ENCODE results near the gene PRR22. TPM values are rescaled to one million over a fixed set of nuclear protein-coding genes. Genes with fewer than 3 reads are reported as not detected.

PRR22 gene
- total and polyA plus RNA-seq, 2 donors (not counting 3 experiments of a cell fraction or from before 2014, with no cell fraction given), result 1.4 to 3.4 TPM

GRCh38 chr19:5751709-5752108 is 32.8 kb downstream of the PRR22 start:
- intact Hi-C loops (cut with micrococcal nuclease) (no loop called here), dilution Hi-C loops (cut with MboI; ENCODE audit: extremely low pct_ligation_motif_present, low sequenced_read_pairs) (no loop called here)
- Histone ChIP-seq H3K4me2 (ENCODE audit: insufficient read depth, low read length) (no peak overlapping the region), H4K20me1 (replicated peaks; ENCODE audit: control insufficient read depth, extremely low read depth, insufficient read depth, low read length) (no peaks in the 10 kb centered on the region), H3K4me3 (replicated peaks in 1 of 3; ENCODE audit: insufficient read depth in 1 of 3, low read depth in 1 of 3, low read length in 3 of 3) (no peak overlapping the region), H3K4me1 (ENCODE audit: control insufficient read depth, extremely low read depth, insufficient read depth, low read length) (no peaks in the 10 kb centered on the region), H3K9me1 (replicated peaks; ENCODE audit: control insufficient read depth, extremely low read depth, insufficient read depth, low read length) (no peaks in the 10 kb centered on the region), H3K9ac (replicated peaks; ENCODE audit: extremely low read depth, insufficient read depth, low read length) (no peak overlapping the region), H3K9me3 (replicated peaks; ENCODE audit: control insufficient read depth, insufficient read depth, low read length) (no peaks in the 10 kb centered on the region), H3K27me3 (ENCODE audit: control insufficient read depth in 2 of 2, insufficient read depth in 2 of 2, low read length in 2 of 2) (no peaks in the 10 kb centered on the region), H3K79me2 (ENCODE audit: control insufficient read depth, insufficient read depth, low read length) (no peaks in the 10 kb centered on the region), H3K36me3 (ENCODE audit: control insufficient read depth in 2 of 2, extremely low read depth in 1 of 2, insufficient read depth in 2 of 2, low read length in 2 of 2) (no peaks in the 10 kb centered on the region), H3K27ac (ENCODE audit: insufficient read depth, low read depth, low read length) (no peak overlapping the region), H2AFZ (ENCODE audit: low read depth, low read length) (no peak overlapping the region)
- no peak for DNase-seq (ENCODE audit: low read depth, low spot score)
- ChIA-PET POLR2A (no interaction called here), CTCF (no interaction called here)
- no TSS peak for BruUV-seq (replicated peaks)
- FAIRE-seq, result no peak
- TF ChIP-seq GATA2 (IDR thresholded peaks at IDR 0.05; ENCODE audit: insufficient read depth, insufficient read length, low read depth, low read length) (no peak), JUN (IDR thresholded peaks at IDR 0.05; ENCODE audit: borderline replicate concordance, insufficient read depth, insufficient read length, low read depth) (no peak), EZH2 (IDR thresholded peaks at IDR 0.05; ENCODE audit: borderline replicate concordance, low read depth, low read length, severe bottlenecking) (no peak), CTCF (IDR thresholded peaks at IDR 0.05; ENCODE audit: extremely low read depth in 1 of 2, insufficient read depth in 1 of 2, low read depth in 1 of 2, low read length in 2 of 2) (no peak), MYC (IDR thresholded peaks at IDR 0.05; ENCODE audit: low read depth, low read length) (no peak)

- POLR2A ChIA-PET, result no interaction called here
- intact Hi-C loops (cut with micrococcal nuclease), result no loop called here
- no peaks in the 10 kb centered on the region for H3K27me3 ChIP-seq (ENCODE audit: control insufficient read depth in 2 of 2, insufficient read depth in 2 of 2, low read length in 2 of 2)
- no peaks in the 10 kb centered on the region for H3K79me2 ChIP-seq (ENCODE audit: control insufficient read depth, insufficient read depth, low read length)
- H3K4me3 ChIP-seq (replicated peaks in 1 of 3; ENCODE audit: insufficient read depth in 1 of 3, low read depth in 1 of 3, low read length in 3 of 3), result no peak overlapping the region
- H3K9me1 ChIP-seq (replicated peaks; ENCODE audit: control insufficient read depth, extremely low read depth, insufficient read depth, low read length), result no peaks in the 10 kb centered on the region
- DNase-seq (ENCODE audit: low read depth, low spot score) (no peak), FAIRE-seq (no peak)
- CTCF ChIA-PET, result interaction anchor here (0.7 kb wide), 1 partner anchor 512 kb away, joined by 3 read pairs; no protein-coding TSS in a partner anchor
- dilution Hi-C loops (cut with MboI; ENCODE audit: extremely low pct_ligation_motif_present, low sequenced_read_pairs), result no loop called here
- no peaks in the 10 kb centered on the region for H3K4me1 ChIP-seq (ENCODE audit: control insufficient read depth, extremely low read depth, insufficient read depth, low read length)
- H4K20me1 ChIP-seq (replicated peaks; ENCODE audit: control insufficient read depth, extremely low read depth, insufficient read depth, low read length), result no peaks in the 10 kb centered on the region
- no TSS peak for BruUV-seq (replicated peaks)
- no peak overlapping the region for H3K9ac ChIP-seq (replicated peaks; ENCODE audit: extremely low read depth, insufficient read depth, low read length)
- no peak overlapping the region for H3K4me2 ChIP-seq (ENCODE audit: insufficient read depth, low read length)
- no peak overlapping the region for H3K27ac ChIP-seq (ENCODE audit: insufficient read depth, low read depth, low read length)
- no peak overlapping the region for H2AFZ ChIP-seq (ENCODE audit: low read depth, low read length)
- no peak for TF ChIP-seq POLR2AphosphoS5 (IDR thresholded peaks at IDR 0.05; ENCODE audit: insufficient read depth, low read depth, low read length)
- TF ChIP-seq JUN (IDR thresholded peaks at IDR 0.05; ENCODE audit: borderline replicate concordance, insufficient read depth, insufficient read length, low read depth), result no peak
- TF ChIP-seq CTCF (IDR thresholded peaks at IDR 0.05; ENCODE audit: extremely low read depth in 1 of 2, insufficient read depth in 1 of 2, low read depth in 1 of 2, low read length in 2 of 2), result no peak
- no peak for TF ChIP-seq GATA2 (IDR thresholded peaks at IDR 0.05; ENCODE audit: insufficient read depth, insufficient read length, low read depth, low read length)
- TF ChIP-seq FOS (IDR thresholded peaks at IDR 0.05; ENCODE audit: borderline replicate concordance, insufficient read depth, low read length), result no peak
- TF ChIP-seq MYC (IDR thresholded peaks at IDR 0.05; ENCODE audit: low read depth, low read length), result no peak
- TF ChIP-seq POLR2A (IDR thresholded peaks at IDR 0.05; ENCODE audit: low read depth, low read length), result no peak
- no peaks in the 10 kb centered on the region for H3K36me3 ChIP-seq (ENCODE audit: control insufficient read depth in 2 of 2, extremely low read depth in 1 of 2, insufficient read depth in 2 of 2, low read length in 2 of 2)
- no peaks in the 10 kb centered on the region for H3K9me3 ChIP-seq (replicated peaks; ENCODE audit: control insufficient read depth, insufficient read depth, low read length)
Observed at GRCh38 chr19:5749505-5749904, 35.0 kb downstream of the PRR22 start.

Measured in endothelial cell of umbilical vein (primary cell).